HEK293 (cell line): ENCODE results near the gene CALCOCO1.

ENCODE experiments used
- CTCF ChIP-seq: fragments of 450-650 bp; formaldehyde crosslinking; IDR thresholded peaks from 2 replicates; pipeline ENCODE4 v1.5.1; 2016; ENCODE audit warnings: missing biosample characterization, missing genetic modification characterization
- FEZF1 ChIP-seq: fragments of 450-650 bp; formaldehyde crosslinking; IDR thresholded peaks from 2 replicates; pipeline ENCODE4 v1.5.1; 2016; ENCODE audit warnings: missing biosample characterization, missing genetic modification characterization
- YY1 ChIP-seq: fragments of 450-650 bp; formaldehyde crosslinking; IDR thresholded peaks from 2 replicates; pipeline ENCODE4 v1.5.1; 2018; ENCODE audit warnings: missing biosample characterization, missing genetic modification characterization
- ZIC2 ChIP-seq: fragments of 450-650 bp; formaldehyde crosslinking; IDR thresholded peaks from 2 replicates; pipeline ENCODE4 v1.5.1; 2016; ENCODE audit warnings: missing biosample characterization, missing genetic modification characterization
- ZNF354C ChIP-seq: fragments of 450-650 bp; formaldehyde crosslinking; IDR thresholded peaks from 2 replicates; pipeline ENCODE4 v1.5.1; 2016; ENCODE audit warnings: missing biosample characterization, missing genetic modification characterization, low read depth, borderline replicate concordance
- ZNF394 ChIP-seq: fragments of 450-650 bp; formaldehyde crosslinking; IDR thresholded peaks from 2 replicates; pipeline ENCODE4 v1.5.1; 2016; ENCODE audit warnings: missing biosample characterization, missing genetic modification characterization, mild to moderate bottlenecking, moderate library complexity, borderline replicate concordance
- ZNF404 ChIP-seq: fragments of 450-650 bp; formaldehyde crosslinking; IDR thresholded peaks from 2 replicates; pipeline ENCODE4 v1.5.1; 2017; ENCODE audit warnings: missing biosample characterization, missing genetic modification characterization
- ZNF514 ChIP-seq: fragments of 450-650 bp; formaldehyde crosslinking; IDR thresholded peaks from 2 replicates; pipeline ENCODE4 v1.5.1; 2016; ENCODE audit warnings: missing biosample characterization, missing genetic modification characterization
- ZNF837 ChIP-seq: fragments of 450-650 bp; formaldehyde crosslinking; IDR thresholded peaks from 2 replicates; pipeline ENCODE4 v1.5.1; 2016; ENCODE audit warnings: missing biosample characterization, missing genetic modification characterization
- ZSCAN5A ChIP-seq: fragments of 450-650 bp; formaldehyde crosslinking; IDR thresholded peaks from 2 replicates; pipeline ENCODE4 v1.5.1; 2016; ENCODE audit warnings: missing biosample characterization, missing genetic modification characterization
- TF ChIP-seq, protein P1 (sequence below): IDR thresholded peaks from 2 replicates; pipeline ENCODE4 v1.6.1; 2011; ENCODE audit warnings: mild to moderate bottlenecking, low read depth, low read length, borderline replicate concordance
- TF ChIP-seq, protein P2 (sequence below): fragments of 450-650 bp; formaldehyde crosslinking; IDR thresholded peaks from 2 replicates; pipeline ENCODE4 v1.5.1; 2017; ENCODE audit warnings: missing biosample characterization, mild to moderate bottlenecking, missing genetic modification characterization, moderate library complexity
- TF ChIP-seq, protein P3 (sequence below): fragments of 450-650 bp; formaldehyde crosslinking; IDR thresholded peaks from 2 replicates; pipeline ENCODE4 v1.5.1; 2016; ENCODE audit warnings: missing biosample characterization, missing genetic modification characterization, borderline replicate concordance

- TF ChIP-seq FEZF1 (tag by site-specific recombination) (no peak), CTCF (tag by site-specific recombination) (no peak), ZNF394 (tag by site-specific recombination) (no peak), ZNF354C (tag by site-specific recombination) (no peak), ZNF837 (tag by site-specific recombination) (no peak), ZNF514 (no peak), YY1 (tag by site-specific recombination) (no peak), ZNF404 (no peak), ZSCAN5A (tag by site-specific recombination) (no peak), ZIC2 (tag by site-specific recombination) (no peak; the same call in 1 of the 2 replicates)
- TF ChIP-seq, protein P1, sequence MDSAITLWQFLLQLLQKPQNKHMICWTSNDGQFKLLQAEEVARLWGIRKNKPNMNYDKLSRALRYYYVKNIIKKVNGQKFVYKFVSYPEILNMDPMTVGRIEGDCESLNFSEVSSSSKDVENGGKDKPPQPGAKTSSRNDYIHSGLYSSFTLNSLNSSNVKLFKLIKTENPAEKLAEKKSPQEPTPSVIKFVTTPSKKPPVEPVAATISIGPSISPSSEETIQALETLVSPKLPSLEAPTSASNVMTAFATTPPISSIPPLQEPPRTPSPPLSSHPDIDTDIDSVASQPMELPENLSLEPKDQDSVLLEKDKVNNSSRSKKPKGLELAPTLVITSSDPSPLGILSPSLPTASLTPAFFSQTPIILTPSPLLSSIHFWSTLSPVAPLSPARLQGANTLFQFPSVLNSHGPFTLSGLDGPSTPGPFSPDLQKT: no peak
- TF ChIP-seq, protein P2, sequence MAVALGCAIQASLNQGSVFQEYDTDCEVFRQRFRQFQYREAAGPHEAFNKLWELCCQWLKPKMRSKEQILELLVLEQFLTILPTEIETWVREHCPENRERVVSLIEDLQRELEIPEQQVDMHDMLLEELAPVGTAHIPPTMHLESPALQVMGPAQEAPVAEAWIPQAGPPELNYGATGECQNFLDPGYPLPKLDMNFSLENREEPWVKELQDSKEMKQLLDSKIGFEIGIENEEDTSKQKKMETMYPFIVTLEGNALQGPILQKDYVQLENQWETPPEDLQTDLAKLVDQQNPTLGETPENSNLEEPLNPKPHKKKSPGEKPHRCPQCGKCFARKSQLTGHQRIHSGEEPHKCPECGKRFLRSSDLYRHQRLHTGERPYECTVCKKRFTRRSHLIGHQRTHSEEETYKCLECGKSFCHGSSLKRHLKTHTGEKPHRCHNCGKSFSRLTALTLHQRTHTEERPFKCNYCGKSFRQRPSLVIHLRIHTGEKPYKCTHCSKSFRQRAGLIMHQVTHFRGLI (tag by site-specific recombination): no peak
- TF ChIP-seq, protein P3, sequence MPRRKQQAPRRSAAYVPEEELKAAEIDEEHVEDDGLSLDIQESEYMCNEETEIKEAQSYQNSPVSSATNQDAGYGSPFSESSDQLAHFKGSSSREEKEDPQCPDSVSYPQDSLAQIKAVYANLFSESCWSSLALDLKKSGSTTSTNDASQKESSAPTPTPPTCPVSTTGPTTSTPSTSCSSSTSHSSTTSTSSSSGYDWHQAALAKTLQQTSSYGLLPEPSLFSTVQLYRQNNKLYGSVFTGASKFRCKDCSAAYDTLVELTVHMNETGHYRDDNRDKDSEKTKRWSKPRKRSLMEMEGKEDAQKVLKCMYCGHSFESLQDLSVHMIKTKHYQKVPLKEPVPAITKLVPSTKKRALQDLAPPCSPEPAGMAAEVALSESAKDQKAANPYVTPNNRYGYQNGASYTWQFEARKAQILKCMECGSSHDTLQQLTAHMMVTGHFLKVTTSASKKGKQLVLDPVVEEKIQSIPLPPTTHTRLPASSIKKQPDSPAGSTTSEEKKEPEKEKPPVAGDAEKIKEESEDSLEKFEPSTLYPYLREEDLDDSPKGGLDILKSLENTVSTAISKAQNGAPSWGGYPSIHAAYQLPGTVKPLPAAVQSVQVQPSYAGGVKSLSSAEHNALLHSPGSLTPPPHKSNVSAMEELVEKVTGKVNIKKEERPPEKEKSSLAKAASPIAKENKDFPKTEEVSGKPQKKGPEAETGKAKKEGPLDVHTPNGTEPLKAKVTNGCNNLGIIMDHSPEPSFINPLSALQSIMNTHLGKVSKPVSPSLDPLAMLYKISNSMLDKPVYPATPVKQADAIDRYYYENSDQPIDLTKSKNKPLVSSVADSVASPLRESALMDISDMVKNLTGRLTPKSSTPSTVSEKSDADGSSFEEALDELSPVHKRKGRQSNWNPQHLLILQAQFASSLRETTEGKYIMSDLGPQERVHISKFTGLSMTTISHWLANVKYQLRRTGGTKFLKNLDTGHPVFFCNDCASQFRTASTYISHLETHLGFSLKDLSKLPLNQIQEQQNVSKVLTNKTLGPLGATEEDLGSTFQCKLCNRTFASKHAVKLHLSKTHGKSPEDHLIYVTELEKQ: no peak
These were observed 28.1 kb downstream of the CALCOCO1 start for GRCh38 chr12:53698948-53699677.
